Heart right ventricle (tissue), 16 donors: Measurements from ENCODE around the gene DHRS1. TPM values are rescaled to one million over a fixed set of nuclear protein-coding genes. Genes with fewer than 3 reads are reported as not detected.
A peak's percentile ranks its signal among the peaks of the same experiment; 100 is the strongest.
"Not testable (repeated sequence)": the region's sequence is repeated elsewhere in the genome, so short reads cannot be mapped to it uniquely, and the experiment has no call there.

Experiments used
- ATAC-seq, 8 donors: fragments of 200-7000 bp; cut with Tn5 transposase; one replicate each; pipeline ENCODE4 v1.9.1; 2020; ENCODE audit warnings: mild to moderate bottlenecking in 8 of 8, moderate library complexity in 8 of 8, moderate number of reproducible peaks in 1 of 8
- DNase-seq, 2 donors: peaks; one replicate each; pipeline ENCODE4 v3.0.0-alpha.2; 2020
- H3K27ac ChIP-seq, 10 donors: fragments of 200-600 bp; sonication (generic) in 2 of 10; one replicate each; pipeline versions ENCODE4 v1.5.0 to v1.8.0; 2020 to 2022; ENCODE audit warnings: mild to moderate bottlenecking in 3 of 10
- H3K27me3 ChIP-seq, 7 donors: fragments of 200-600 bp; one replicate each; pipeline ENCODE4 v1.8.0; 2021 to 2022; ENCODE audit warnings: mild to moderate bottlenecking in 2 of 7
- H3K36me3 ChIP-seq, 9 donors: fragments of 200-600 bp; sonication (generic) in 1 of 9; one replicate each; pipeline versions ENCODE4 v1.5.0 to v1.8.0; 2020 to 2022; ENCODE audit warnings: mild to moderate bottlenecking in 2 of 9
- H3K4me1 ChIP-seq, 9 donors: fragments of 200-600 bp; sonication (generic) in 1 of 9; one replicate each; pipeline versions ENCODE4 v1.5.0 to v1.8.0; 2020 to 2022; ENCODE audit warnings: mild to moderate bottlenecking in 4 of 9
- H3K4me3 ChIP-seq, 10 donors: fragments of 200-600 bp; sonication (generic) in 2 of 10; one replicate each; pipeline versions ENCODE4 v1.5.0 to v1.8.0; 2020 to 2022; ENCODE audit warnings: mild to moderate bottlenecking in 7 of 10, moderate library complexity in 2 of 10
- H3K9me3 ChIP-seq, 11 donors: fragments of 200-600 bp in 10 of 11; sonication (generic) in 2 of 11; one replicate each; pipeline versions ENCODE4 v1.5.0 to v1.8.0; 2013 to 2022; ENCODE audit warnings: mild to moderate bottlenecking in 2 of 11, control low read depth in 1 of 11, moderate library complexity in 1 of 11
- CTCF ChIP-seq, 9 donors: fragments of 200-600 bp; sonication (generic) in 2 of 9; IDR thresholded peaks; one replicate each; pipeline versions ENCODE4 v1.5.0 to v1.8.0; 2021 to 2022; ENCODE audit warnings: antibody characterized with exemption in 9 of 9, mild to moderate bottlenecking in 5 of 9, moderate library complexity in 1 of 9
- WGBS, 2 donors: extraction: QIAGEN DNeasy Blood & Tissue Kit; methylation state at CpG; one replicate each; pipeline ENCODE4 v1.1.7; 2013; ENCODE audit warnings: inconsistent platforms in 1 of 2; 5-methylcytosine and 5-hydroxymethylcytosine counted together
- intact Hi-C, 10 donors: fragments of 100-400 bp; cut with DNase I; formaldehyde crosslinking; loops; one replicate each; pipeline versions ENCODE4 v1.11.1 to v1.14.2; 2022
- polyA plus RNA-seq, 2 donors: library from polyadenylated mRNA; stranded (reverse); fragments of 200-250 nt; gene quantifications; one replicate each; pipeline ENCODE4 v1.2.3, GENCODE V29; 2013
- total RNA-seq, 10 donors: library from RNA; stranded (reverse); fragmentation: NEBNext Ultra II Directional in 3 of 10; extraction: Animal tissue kit (Norgen Biotek cat#: 25700) in 3 of 10; gene quantifications; one replicate each; pipeline versions ENCODE4 v1.2.1 to v1.2.4, GENCODE V29; 2021 to 2023
- donor health status: Arrhythmogenic right ventricular cardiomyopathy.
- donor health status: ischemic (EF 13 %, LVEDD 7.1; RV severe dilation, severe dysfunction).
- donor health status: healthy with polysubstance abuse.
- donor health status: DM: no; HTN: yes; CAD: no.
- donor health status: DM: no; HTN: no; CAD: no.
- donor health status: ischemic (EF 25% LVEDD 6.9; RV normal size, moderate dysfunction).
- donor health status: ischemic (EF 25% LVEDD 5.7; RV mildly dilated, moderate dysfunction).
- donor health status: healthy.
- donor health status: DM: yes; HTN: yes; CAD: no.
- donor health status: Ischemic cardiomyopathy.
- donor health status: ischemic (EF 35%, LVEDD 5.7; RV mildly dilated, moderate dysfunction).
- donor health status: nonischemic (EF 11% LVEDD 7.7; RV severe dilation, severe dysfunction).
- donor health status: DM: yes; HTN: yes; CAD: no.
- donor health status: PGD.
- donor health status: ischemic (EF 29% LVEDD 5.4; RV normal size, mild dysfunction).
- donor health status: nonischemic (EF 23%, LVEDD 6.1; RV moderate dilation, normal function).

DHRS1 gene
- total and polyA plus RNA-seq, 12 donors = 6.9 to 11.6 (median 9.0) TPM

- TF ChIP-seq CTCF (IDR thresholded peaks at IDR 0.05) = no peak
- Histone ChIP-seq H3K4me3 (no peak overlapping the region), H3K27me3 (no peaks in the 10 kb centered on the region), H3K4me1 (peaks cover 0 to 20% (median 0%) of the 10 kb centered on the region in 9 donors), H3K36me3 (peaks cover 0 to 11% (median 0%) of the 10 kb centered on the region in 9 donors), H3K27ac (no peak overlapping the region), H3K9me3 (no peaks in the 10 kb centered on the region)
- intact Hi-C loops = loop anchor here in 4 of 10 donors (10.0 kb wide), 1 partner anchor 185 kb away; no protein-coding TSS in a partner anchor
- DNase-seq (no peak), ATAC-seq (peak in 1 of 8 donors; percentile 17)
- WGBS, 2 donors = 78 to 79% methylated on average over 13 of the region's 13 CpGs
Measured at GRCh38 chr14:24249230-24250021, 50.2 kb downstream of the DHRS1 start.

GRCh38 chr14:24247422-24247821 is 52.2 kb downstream of the DHRS1 start:
- H3K27me3 ChIP-seq = no peaks in the 10 kb centered on the region
- peaks cover 0 to 29% (median 8%) of the 10 kb centered on the region in 9 donors for H3K4me1 ChIP-seq
- H3K27ac ChIP-seq = peak overlapping the region in 1 of 10 donors; percentile 79
- no peaks in the 10 kb centered on the region for H3K36me3 ChIP-seq
- 74 to 77% methylated on average over 7 of the region's 7 CpGs for WGBS, 2 donors
- intact Hi-C loops = loop anchor here in 5 of 10 donors (2.0 to 10.0 kb wide), 2 partner anchors 49 to 187 kb away; no protein-coding TSS in a partner anchor
- no peak for TF ChIP-seq CTCF (IDR thresholded peaks at IDR 0.05)
- DNase-seq = no peak
- no peaks in the 10 kb centered on the region for H3K9me3 ChIP-seq
- no peak overlapping the region for H3K4me3 ChIP-seq
- ATAC-seq = no peak

- 83 to 90% methylated on average over 3 of the region's 3 CpGs for WGBS, 2 donors
- H3K4me3 ChIP-seq = no peak overlapping the region
- no peaks in the 10 kb centered on the region for H3K27me3 ChIP-seq
- H3K4me1 ChIP-seq = peaks cover under 1 to 29% (median 10%) of the 10 kb centered on the region in 9 donors
- H3K9me3 ChIP-seq = no peaks in the 10 kb centered on the region
- intact Hi-C loops = loop anchor here in 5 of 10 donors (2.0 to 10.0 kb wide), 2 partner anchors 50 to 188 kb away; no protein-coding TSS in a partner anchor
- ATAC-seq (no peak), DNase-seq (no peak)
- TF ChIP-seq CTCF (IDR thresholded peaks at IDR 0.05) = no peak
- no peaks in the 10 kb centered on the region for H3K36me3 ChIP-seq
- peak overlapping the region in 1 of 10 donors; percentile 79 for H3K27ac ChIP-seq
Measured at GRCh38 chr14:24246765-24247212, 52.8 kb downstream of the DHRS1 start.

- not testable (repeated sequence) for DNase-seq, H3K27ac ChIP-seq, H3K9me3 ChIP-seq, H3K27me3 ChIP-seq, H3K4me3 ChIP-seq, ATAC-seq
- 93 to 95% methylated on average over 11 of the region's 11 CpGs for WGBS, 2 donors
- intact Hi-C loops = loop anchor here in 4 of 10 donors (10.0 kb wide), 1 partner anchor 189 kb away; no protein-coding TSS in a partner anchor
- H3K36me3 ChIP-seq = peaks cover 0 to 12% (median 3%) of the 10 kb centered on the region in 9 donors
- peaks cover 10 to 34% (median 24%) of the 10 kb centered on the region in 9 donors for H3K4me1 ChIP-seq
Measured at GRCh38 chr14:24245350-24245749, 54.2 kb downstream of the DHRS1 start.
